ENCODE results near the gene CACNA1I. TPM values are rescaled to one million over a fixed set of nuclear protein-coding genes. Genes with fewer than 3 reads are reported as not detected.

The CACNA1I gene
- total and polyA plus RNA-seq, 2 donors (not counting 1 experiment from before 2014, with no cell fraction given), result under 0.01 to 0.01 TPM

DNA sequence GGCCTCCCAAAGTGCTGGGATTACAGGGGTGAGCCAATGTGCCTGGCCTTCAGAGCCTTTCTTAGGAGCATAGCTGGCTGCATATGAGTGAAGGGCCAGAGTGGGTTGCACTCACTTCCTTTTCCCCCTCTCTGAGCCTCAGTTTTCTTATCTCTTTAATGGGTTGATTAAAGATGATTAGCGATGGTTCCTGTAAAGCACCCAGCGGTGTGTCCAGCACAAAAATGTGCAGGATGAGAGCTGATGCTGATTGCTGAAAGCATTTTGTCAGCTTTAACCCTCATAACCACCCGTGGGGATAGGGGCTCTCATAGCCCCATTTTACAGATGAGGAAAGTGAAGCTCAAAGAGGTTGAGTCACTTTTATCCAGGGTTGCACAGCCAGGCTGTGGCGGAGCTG is 5.5 kb downstream of the CACNA1I start:
- Histone ChIP-seq H3K4me1 (ENCODE audit: control insufficient read depth, extremely low read depth, insufficient read depth, low read length) (peaks cover 7% of the 10 kb centered on the region), H3K4me2 (ENCODE audit: extremely low read depth, insufficient read depth, low read length) (no peak overlapping the region), H2AFZ (ENCODE audit: low read length) (no peak overlapping the region), H3K36me3 (ENCODE audit: control insufficient read depth, insufficient read depth, low read length) (no peaks in the 10 kb centered on the region), H3K27me3 (ENCODE audit: control insufficient read depth, insufficient read depth, low read length) (peaks cover 7% of the 10 kb centered on the region), H4K20me1 (ENCODE audit: control insufficient read depth, extremely low read depth, insufficient read depth, low read length) (no peaks in the 10 kb centered on the region), H3K79me2 (ENCODE audit: control insufficient read depth, insufficient read depth, low read length) (no peaks in the 10 kb centered on the region), H3K4me3 (replicated peaks in 1 of 4; ENCODE audit: control extremely low read depth in 1 of 4, insufficient read depth in 1 of 4, low read depth in 3 of 4, low read length in 4 of 4) (no peak overlapping the region), H3K9ac (ENCODE audit: insufficient read depth, low read length) (no peak overlapping the region), H3K9me3 (ENCODE audit: control insufficient read depth, insufficient read depth, low read depth, low read length) (no peaks in the 10 kb centered on the region), H3K27ac (ENCODE audit: insufficient read depth, low read length) (no peak overlapping the region)
- no peak for TF ChIP-seq EZH2 (IDR thresholded peaks at IDR 0.05; ENCODE audit: low read length, missing control alignments)
- TF ChIP-seq, protein P1, sequence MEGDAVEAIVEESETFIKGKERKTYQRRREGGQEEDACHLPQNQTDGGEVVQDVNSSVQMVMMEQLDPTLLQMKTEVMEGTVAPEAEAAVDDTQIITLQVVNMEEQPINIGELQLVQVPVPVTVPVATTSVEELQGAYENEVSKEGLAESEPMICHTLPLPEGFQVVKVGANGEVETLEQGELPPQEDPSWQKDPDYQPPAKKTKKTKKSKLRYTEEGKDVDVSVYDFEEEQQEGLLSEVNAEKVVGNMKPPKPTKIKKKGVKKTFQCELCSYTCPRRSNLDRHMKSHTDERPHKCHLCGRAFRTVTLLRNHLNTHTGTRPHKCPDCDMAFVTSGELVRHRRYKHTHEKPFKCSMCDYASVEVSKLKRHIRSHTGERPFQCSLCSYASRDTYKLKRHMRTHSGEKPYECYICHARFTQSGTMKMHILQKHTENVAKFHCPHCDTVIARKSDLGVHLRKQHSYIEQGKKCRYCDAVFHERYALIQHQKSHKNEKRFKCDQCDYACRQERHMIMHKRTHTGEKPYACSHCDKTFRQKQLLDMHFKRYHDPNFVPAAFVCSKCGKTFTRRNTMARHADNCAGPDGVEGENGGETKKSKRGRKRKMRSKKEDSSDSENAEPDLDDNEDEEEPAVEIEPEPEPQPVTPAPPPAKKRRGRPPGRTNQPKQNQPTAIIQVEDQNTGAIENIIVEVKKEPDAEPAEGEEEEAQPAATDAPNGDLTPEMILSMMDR (conservative IDR thresholded peaks at IDR 0.05 in 1 of 2, IDR thresholded peaks at IDR 0.05 in 1 of 2; ENCODE audit: low read depth in 1 of 2, low read length in 2 of 2), result no peak
- no peak for DNase-seq (ENCODE audit: low read depth in 2 of 2)

DNA sequence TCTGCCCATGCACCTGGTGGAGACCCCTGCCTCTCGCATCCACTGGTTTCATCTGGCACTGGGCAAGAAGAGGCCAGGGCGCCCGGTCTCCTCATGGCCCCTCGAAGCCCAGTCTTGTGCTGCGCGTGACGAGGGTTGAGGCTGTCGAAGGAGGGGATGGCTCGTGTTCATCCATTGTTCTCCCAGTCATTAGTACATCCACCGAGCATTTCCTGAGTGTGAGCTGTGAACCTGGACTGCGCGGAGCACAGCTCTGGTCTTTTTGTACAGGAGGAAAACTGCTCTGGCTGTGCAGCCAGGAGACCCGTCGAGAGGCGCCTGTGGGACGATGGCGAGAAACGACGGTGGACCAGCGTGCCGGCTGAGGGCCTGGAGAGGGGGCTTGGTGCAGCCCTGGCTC is 6.8 kb downstream of the CACNA1I start:
- Histone ChIP-seq H3K27me3 (ENCODE audit: control insufficient read depth, insufficient read depth, low read length) (peaks cover 7% of the 10 kb centered on the region), H3K27ac (ENCODE audit: insufficient read depth, low read length) (no peak overlapping the region), H3K4me2 (ENCODE audit: extremely low read depth, insufficient read depth, low read length) (no peak overlapping the region), H3K4me3 (replicated peaks in 1 of 4; ENCODE audit: control extremely low read depth in 1 of 4, insufficient read depth in 1 of 4, low read depth in 3 of 4, low read length in 4 of 4) (no peak overlapping the region), H2AFZ (ENCODE audit: low read length) (no peak overlapping the region), H4K20me1 (ENCODE audit: control insufficient read depth, extremely low read depth, insufficient read depth, low read length) (no peaks in the 10 kb centered on the region), H3K4me1 (ENCODE audit: control insufficient read depth, extremely low read depth, insufficient read depth, low read length) (peaks cover 7% of the 10 kb centered on the region), H3K9ac (ENCODE audit: insufficient read depth, low read length) (no peak overlapping the region), H3K36me3 (ENCODE audit: control insufficient read depth, insufficient read depth, low read length) (no peaks in the 10 kb centered on the region), H3K79me2 (ENCODE audit: control insufficient read depth, insufficient read depth, low read length) (no peaks in the 10 kb centered on the region), H3K9me3 (ENCODE audit: control insufficient read depth, insufficient read depth, low read depth, low read length) (no peaks in the 10 kb centered on the region)
- no peak for DNase-seq (ENCODE audit: low read depth in 2 of 2)
- TF ChIP-seq, protein P1 (conservative IDR thresholded peaks at IDR 0.05 in 1 of 2, IDR thresholded peaks at IDR 0.05 in 1 of 2; ENCODE audit: low read depth in 1 of 2, low read length in 2 of 2), result no peak
- no peak for TF ChIP-seq EZH2 (IDR thresholded peaks at IDR 0.05; ENCODE audit: low read length, missing control alignments)

DNA sequence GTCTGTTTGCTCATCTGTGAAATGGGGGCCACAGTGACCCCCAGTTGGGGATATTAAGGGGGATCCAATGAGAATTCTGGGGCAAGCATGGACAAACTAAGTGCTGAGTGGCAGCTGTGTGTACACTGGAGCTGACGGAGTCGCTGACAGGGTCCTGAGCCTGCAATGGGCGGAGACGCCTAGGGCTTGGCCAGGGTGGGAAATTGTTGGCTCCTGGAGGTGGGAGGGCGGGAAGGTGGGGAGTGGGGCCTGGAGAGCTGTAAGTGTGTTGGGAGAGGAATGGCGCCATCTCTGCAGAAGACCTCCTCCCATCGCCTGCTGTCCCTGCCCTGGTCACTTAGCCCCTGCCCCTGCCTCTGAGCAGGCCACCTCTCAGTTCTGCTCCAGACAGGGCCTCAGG is 7.3 kb downstream of the CACNA1I start:
- TF ChIP-seq, protein P1 (conservative IDR thresholded peaks at IDR 0.05 in 1 of 2, IDR thresholded peaks at IDR 0.05 in 1 of 2; ENCODE audit: low read depth in 1 of 2, low read length in 2 of 2), result no peak
- TF ChIP-seq EZH2 (IDR thresholded peaks at IDR 0.05; ENCODE audit: low read length, missing control alignments), result no peak
- Histone ChIP-seq H4K20me1 (ENCODE audit: control insufficient read depth, extremely low read depth, insufficient read depth, low read length) (no peaks in the 10 kb centered on the region), H3K79me2 (ENCODE audit: control insufficient read depth, insufficient read depth, low read length) (no peaks in the 10 kb centered on the region), H3K9me3 (ENCODE audit: control insufficient read depth, insufficient read depth, low read depth, low read length) (no peaks in the 10 kb centered on the region), H3K4me1 (ENCODE audit: control insufficient read depth, extremely low read depth, insufficient read depth, low read length) (peaks cover 7% of the 10 kb centered on the region), H3K27ac (ENCODE audit: insufficient read depth, low read length) (no peak overlapping the region), H3K27me3 (ENCODE audit: control insufficient read depth, insufficient read depth, low read length) (peaks cover 7% of the 10 kb centered on the region), H3K36me3 (ENCODE audit: control insufficient read depth, insufficient read depth, low read length) (no peaks in the 10 kb centered on the region), H3K4me3 (replicated peaks in 1 of 4; ENCODE audit: control extremely low read depth in 1 of 4, insufficient read depth in 1 of 4, low read depth in 3 of 4, low read length in 4 of 4) (no peak overlapping the region), H3K9ac (ENCODE audit: insufficient read depth, low read length) (no peak overlapping the region), H3K4me2 (ENCODE audit: extremely low read depth, insufficient read depth, low read length) (no peak overlapping the region), H2AFZ (ENCODE audit: low read length) (no peak overlapping the region)
- DNase-seq (ENCODE audit: low read depth in 2 of 2), result no peak
